Measurements from ENCODE around the gene KSR1.

DNA sequence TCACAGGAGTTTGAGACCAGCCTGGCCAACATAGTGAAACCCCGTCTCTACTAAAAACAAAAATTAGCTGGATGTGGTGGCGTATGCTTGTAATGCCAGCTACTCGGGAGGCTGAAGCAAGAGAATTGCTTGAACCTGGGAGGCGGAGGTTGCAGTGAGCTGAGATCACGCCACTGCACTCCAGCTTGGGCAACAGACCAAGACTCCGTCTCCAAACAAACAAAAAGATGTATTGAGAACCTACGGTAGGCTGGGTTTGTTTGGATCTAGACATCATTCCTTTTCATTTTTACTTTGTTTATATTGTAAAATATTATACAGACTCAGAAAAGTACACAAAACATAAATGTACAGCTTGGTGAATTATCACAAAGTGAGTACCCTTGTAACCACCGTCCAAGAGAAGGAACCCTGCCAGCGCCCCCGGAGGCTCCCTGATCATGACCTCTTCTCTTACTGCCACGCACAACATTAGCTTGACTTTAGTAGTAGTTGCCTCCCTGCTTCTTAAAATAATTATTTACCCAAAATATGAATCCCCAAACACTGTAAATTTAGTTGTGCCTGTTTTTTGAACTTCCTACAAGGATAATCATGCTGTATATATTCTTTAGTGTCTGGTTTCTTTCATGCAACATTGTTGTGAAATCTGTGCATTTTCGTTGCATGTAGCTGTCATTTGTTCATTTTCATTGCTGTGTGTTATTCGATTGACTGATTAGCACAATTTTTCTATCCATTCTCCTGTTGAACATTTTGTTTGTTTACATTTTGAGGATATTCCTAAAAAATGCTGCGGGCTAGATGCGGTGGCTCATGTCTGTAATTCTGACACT is 56.5 kb downstream of the KSR1 start:
- TF ChIP-seq POLR2A (IDR thresholded peaks at IDR 0.05) (no peak), CTCF (IDR thresholded peaks at IDR 0.05 in 4 of 5, conservative IDR thresholded peaks at IDR 0.05 in 1 of 5) (no peak)

Data from gastrocnemius medialis (tissue), 4 donors.